ENCODE measurements around the gene TCHHL1. TPM values are rescaled to one million over a fixed set of nuclear protein-coding genes. Genes with fewer than 3 reads are reported as not detected.
A peak's percentile ranks its signal among the peaks of the same experiment; 100 is the strongest.

Gene TCHHL1
- total and polyA plus RNA-seq, 2 of the 13 experiments (the other 11 are each of a cell fraction or from before 2014, with no cell fraction given) = not detected

GRCh38 chr1:152047730-152048415 lies 41.0 kb downstream of the TCHHL1 start (continued):
- no peak for TF ChIP-seq ZNF282 (IDR thresholded peaks at IDR 0.05; ENCODE audit: partially characterized antibody)
- no peak for TF ChIP-seq DDIT3 (CRISPR knock-in tag; IDR thresholded peaks at IDR 0.05)
- TF ChIP-seq ETV5 (CRISPR knock-in tag; IDR thresholded peaks at IDR 0.05; ENCODE audit: borderline replicate concordance) = peak; percentile 94
- no peak for TF ChIP-seq RFX1 (IDR thresholded peaks at IDR 0.05)
- TF ChIP-seq ZNF800 (CRISPR knock-in tag; IDR thresholded peaks at IDR 0.05) = no peak
- TF ChIP-seq PTBP1 (IDR thresholded peaks at IDR 0.05; ENCODE audit: low read depth, low read length, poor library complexity, severe bottlenecking) = no peak
- TF ChIP-seq KIAA2018 (CRISPR knock-in tag; IDR thresholded peaks at IDR 0.05; ENCODE audit: borderline replicate concordance) = no peak
- TF ChIP-seq IRX3 (CRISPR knock-in tag; IDR thresholded peaks at IDR 0.05; ENCODE audit: borderline replicate concordance, low read depth) = 0 out of 2 replicates have a peak, but pooled peaks have one; percentile 50
- 0 out of 2 replicates have a peak, but pooled peaks have one; percentile 30 for TF ChIP-seq ZNF580 (CRISPR knock-in tag; IDR thresholded peaks at IDR 0.05; ENCODE audit: borderline replicate concordance, low read depth)
- TF ChIP-seq ZMAT5 (CRISPR knock-in tag; IDR thresholded peaks at IDR 0.05; ENCODE audit: borderline replicate concordance, low read depth) = no peak
- TF ChIP-seq ZNF33A (CRISPR knock-in tag; IDR thresholded peaks at IDR 0.05; ENCODE audit: borderline replicate concordance) = no peak
- no peak for TF ChIP-seq ZNF615 (CRISPR knock-in tag; IDR thresholded peaks at IDR 0.05; ENCODE audit: borderline replicate concordance)
- TF ChIP-seq SCMH1 (CRISPR knock-in tag; IDR thresholded peaks at IDR 0.05; ENCODE audit: borderline replicate concordance) = no peak
- no peak for TF ChIP-seq ZNF280D (CRISPR knock-in tag; IDR thresholded peaks at IDR 0.05)

Measured in HepG2 (cell line).